ENCODE data around the gene LPIN3. TPM values are rescaled to one million over a fixed set of nuclear protein-coding genes. Genes with fewer than 3 reads are reported as not detected.

LPIN3 gene
- total RNA-seq, 4 donors from 2014 or later, result 7.4 to 30.5 (median 10.2) TPM

DNA sequence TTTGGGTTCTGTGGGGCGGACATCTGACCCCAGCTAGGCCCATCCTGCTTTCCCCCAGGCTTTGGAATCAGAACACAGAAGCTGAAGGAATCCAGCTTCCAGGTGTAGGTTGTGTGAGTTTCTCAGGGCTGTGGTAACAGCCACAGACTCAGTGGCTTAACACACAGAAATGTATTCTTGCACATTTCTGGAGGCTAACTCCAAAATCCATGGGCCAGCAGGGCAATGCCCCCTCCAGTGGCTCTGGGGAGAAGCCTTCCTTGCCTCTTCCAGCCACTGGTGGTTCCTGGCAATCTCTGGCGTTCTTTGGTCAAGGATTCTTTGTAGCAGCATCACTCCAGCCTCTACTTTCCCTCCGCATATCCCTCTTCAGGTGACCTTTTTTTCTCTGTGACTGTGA is 27.3 kb downstream of the LPIN3 start:
- Histone ChIP-seq H3K27me3 (no peaks in the 10 kb centered on the region), H3K36me3 (no peaks in the 10 kb centered on the region), H3K4me3 (no peak overlapping the region), H3K4me1 (peaks cover 0 to 5% of the 10 kb centered on the region in 2 donors), H3K9me3 (no peaks in the 10 kb centered on the region), H3K27ac (no peak overlapping the region)
- TF ChIP-seq, protein P1, sequence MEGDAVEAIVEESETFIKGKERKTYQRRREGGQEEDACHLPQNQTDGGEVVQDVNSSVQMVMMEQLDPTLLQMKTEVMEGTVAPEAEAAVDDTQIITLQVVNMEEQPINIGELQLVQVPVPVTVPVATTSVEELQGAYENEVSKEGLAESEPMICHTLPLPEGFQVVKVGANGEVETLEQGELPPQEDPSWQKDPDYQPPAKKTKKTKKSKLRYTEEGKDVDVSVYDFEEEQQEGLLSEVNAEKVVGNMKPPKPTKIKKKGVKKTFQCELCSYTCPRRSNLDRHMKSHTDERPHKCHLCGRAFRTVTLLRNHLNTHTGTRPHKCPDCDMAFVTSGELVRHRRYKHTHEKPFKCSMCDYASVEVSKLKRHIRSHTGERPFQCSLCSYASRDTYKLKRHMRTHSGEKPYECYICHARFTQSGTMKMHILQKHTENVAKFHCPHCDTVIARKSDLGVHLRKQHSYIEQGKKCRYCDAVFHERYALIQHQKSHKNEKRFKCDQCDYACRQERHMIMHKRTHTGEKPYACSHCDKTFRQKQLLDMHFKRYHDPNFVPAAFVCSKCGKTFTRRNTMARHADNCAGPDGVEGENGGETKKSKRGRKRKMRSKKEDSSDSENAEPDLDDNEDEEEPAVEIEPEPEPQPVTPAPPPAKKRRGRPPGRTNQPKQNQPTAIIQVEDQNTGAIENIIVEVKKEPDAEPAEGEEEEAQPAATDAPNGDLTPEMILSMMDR (IDR thresholded peaks at IDR 0.05), result no peak
- no peak for TF ChIP-seq POLR2A (IDR thresholded peaks at IDR 0.05)
- intact Hi-C loops (cut with DNase I; ENCODE audit: low total_unique reads), result no loop called here
- no peak for DNase-seq

DNA sequence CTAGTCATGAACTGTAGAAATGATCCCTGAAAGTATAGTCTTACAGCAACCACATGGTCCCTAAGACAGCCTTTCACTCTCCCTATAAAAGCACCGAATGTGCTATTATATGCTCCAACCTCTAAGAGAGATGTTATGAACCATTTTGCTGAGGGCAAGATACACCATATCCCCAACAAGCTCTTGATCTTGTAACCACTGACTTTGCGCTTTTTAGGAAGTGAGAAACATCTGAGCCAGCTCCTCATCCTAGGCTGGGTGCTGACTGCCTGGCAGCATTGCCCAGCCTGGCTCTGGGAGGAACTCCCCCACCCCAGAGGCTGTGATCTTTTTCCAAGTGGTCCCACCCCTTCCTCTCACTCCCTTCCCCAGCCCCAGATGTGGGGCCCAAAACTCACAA is 29.1 kb downstream of the LPIN3 start:
- Histone ChIP-seq H3K27me3 (no peaks in the 10 kb centered on the region), H3K9me3 (no peaks in the 10 kb centered on the region), H3K4me3 (no peak overlapping the region), H3K4me1 (peaks cover 0 to 5% of the 10 kb centered on the region in 2 donors), H3K36me3 (no peaks in the 10 kb centered on the region), H3K27ac (no peak overlapping the region)
- TF ChIP-seq, protein P1 (IDR thresholded peaks at IDR 0.05), result no peak
- TF ChIP-seq POLR2A (IDR thresholded peaks at IDR 0.05), result no peak
- intact Hi-C loops (cut with DNase I; ENCODE audit: low total_unique reads), result no loop called here
- DNase-seq, result no peak

DNA sequence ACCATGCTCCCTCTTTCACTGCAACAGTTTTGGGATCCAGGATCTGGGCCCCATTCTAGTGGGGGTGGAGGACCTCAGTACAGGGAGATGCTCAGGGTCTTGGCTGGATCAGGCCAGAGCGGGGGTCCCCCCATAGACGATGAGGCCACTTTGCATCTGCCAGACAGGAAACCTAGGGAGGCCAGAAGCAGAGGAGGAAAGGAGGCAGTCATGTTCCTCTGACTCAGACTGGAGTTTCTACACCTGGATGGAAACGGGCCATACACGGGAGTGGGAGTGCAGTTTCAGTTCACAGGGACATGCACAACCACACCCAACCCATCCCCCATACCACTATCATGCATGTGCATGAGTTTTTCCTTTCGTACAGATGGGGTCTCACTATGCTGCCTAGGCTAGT is 29.6 kb downstream of the LPIN3 start:
- Histone ChIP-seq H3K4me1 (peaks cover 0 to 5% of the 10 kb centered on the region in 2 donors), H3K27ac (no peak overlapping the region), H3K9me3 (no peaks in the 10 kb centered on the region), H3K36me3 (no peaks in the 10 kb centered on the region), H3K4me3 (no peak overlapping the region), H3K27me3 (no peaks in the 10 kb centered on the region)
- TF ChIP-seq, protein P1 (IDR thresholded peaks at IDR 0.05), result no peak
- intact Hi-C loops (cut with DNase I; ENCODE audit: low total_unique reads), result no loop called here
- no peak for DNase-seq

DNA sequence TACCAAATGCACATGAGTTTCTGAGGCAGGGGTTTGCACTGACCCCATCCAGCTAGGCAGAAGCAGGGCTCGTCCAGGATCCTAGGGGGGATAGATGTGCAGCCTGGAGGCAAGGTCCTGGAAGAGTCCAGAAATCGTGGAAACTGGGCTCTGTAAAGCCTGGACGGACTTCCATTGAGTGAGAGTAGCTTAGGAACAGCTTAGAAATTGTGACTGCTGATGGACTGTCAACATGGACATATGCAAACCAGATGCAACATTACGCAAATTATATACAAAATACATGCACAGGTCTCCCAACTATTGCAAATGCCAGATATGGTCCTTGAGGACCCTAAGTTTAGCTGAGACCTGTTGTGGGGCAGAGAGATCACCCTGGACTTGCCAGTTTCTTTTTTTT is 30.8 kb downstream of the LPIN3 start:
- Histone ChIP-seq H3K27ac (no peak overlapping the region), H3K9me3 (no peaks in the 10 kb centered on the region), H3K4me1 (no peaks in the 10 kb centered on the region), H3K36me3 (no peaks in the 10 kb centered on the region), H3K4me3 (no peak overlapping the region), H3K27me3 (no peaks in the 10 kb centered on the region)
- intact Hi-C loops (cut with DNase I; ENCODE audit: low total_unique reads), result no loop called here
- TF ChIP-seq, protein P1 (IDR thresholded peaks at IDR 0.05), result no peak
- TF ChIP-seq POLR2A (IDR thresholded peaks at IDR 0.05), result no peak
- no peak for DNase-seq

DNA sequence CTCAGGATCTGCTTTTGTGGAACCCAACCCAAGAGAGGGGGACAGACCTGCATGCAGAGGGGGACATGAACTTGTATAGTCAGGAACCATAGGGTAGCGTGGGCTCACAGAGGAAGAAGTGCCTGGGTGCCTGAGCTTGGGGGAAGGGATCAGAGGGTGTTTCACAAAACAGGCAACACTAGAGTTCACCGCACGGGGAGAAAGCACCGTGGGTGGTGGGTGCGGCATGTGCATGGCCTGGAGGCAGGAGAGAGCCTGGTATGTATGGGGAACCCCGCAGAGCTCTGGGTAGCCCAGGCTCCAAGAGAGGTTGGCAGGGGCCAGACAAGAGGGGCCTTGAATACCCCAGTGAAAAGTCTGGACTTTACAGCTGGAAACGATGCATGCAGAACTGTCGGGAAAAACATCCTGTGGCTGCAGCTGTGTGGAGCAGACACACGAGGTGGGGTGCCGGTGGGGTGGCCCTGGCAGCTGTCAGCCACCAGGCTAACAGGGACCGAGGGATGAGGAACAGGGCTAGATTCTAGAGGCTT is 32.7 kb downstream of the LPIN3 start:
- TF ChIP-seq, protein P1 (IDR thresholded peaks at IDR 0.05), result no peak
- TF ChIP-seq POLR2A (IDR thresholded peaks at IDR 0.05), result no peak
- Histone ChIP-seq H3K9me3 (no peaks in the 10 kb centered on the region), H3K4me3 (no peak overlapping the region), H3K27me3 (no peaks in the 10 kb centered on the region), H3K36me3 (no peaks in the 10 kb centered on the region), H3K27ac (no peak overlapping the region), H3K4me1 (no peaks in the 10 kb centered on the region)
- intact Hi-C loops (cut with DNase I; ENCODE audit: low total_unique reads), result no loop called here
- DNase-seq, result no peak

Data from uterus (tissue), 4 donors.